Mammary epithelial cell (primary cell): ENCODE measurements around the gene ISCA2.

Experiments
- EZH2 ChIP-seq: IDR thresholded peaks from 2 replicates; pipeline ENCODE4 v1.6.1; 2012; ENCODE audit warnings: low read length, inconsistent platforms, borderline replicate concordance
- TF ChIP-seq, protein P1 (sequence below), 2 donors: IDR thresholded peaks in 1 of 2; conservative IDR thresholded peaks in 1 of 2; 2 replicates each; pipeline ENCODE4 v1.5.1; 2011 to 2012; ENCODE audit warnings: inconsistent platforms in 2 of 2, low read length in 2 of 2, mild to moderate bottlenecking in 2 of 2, control low read depth in 1 of 2, low read depth in 1 of 2; ENCODE audit not compliant: insufficient read depth in 1 of 2; ENCODE audit errors: extremely low read depth in 1 of 2

- TF ChIP-seq, protein P1, sequence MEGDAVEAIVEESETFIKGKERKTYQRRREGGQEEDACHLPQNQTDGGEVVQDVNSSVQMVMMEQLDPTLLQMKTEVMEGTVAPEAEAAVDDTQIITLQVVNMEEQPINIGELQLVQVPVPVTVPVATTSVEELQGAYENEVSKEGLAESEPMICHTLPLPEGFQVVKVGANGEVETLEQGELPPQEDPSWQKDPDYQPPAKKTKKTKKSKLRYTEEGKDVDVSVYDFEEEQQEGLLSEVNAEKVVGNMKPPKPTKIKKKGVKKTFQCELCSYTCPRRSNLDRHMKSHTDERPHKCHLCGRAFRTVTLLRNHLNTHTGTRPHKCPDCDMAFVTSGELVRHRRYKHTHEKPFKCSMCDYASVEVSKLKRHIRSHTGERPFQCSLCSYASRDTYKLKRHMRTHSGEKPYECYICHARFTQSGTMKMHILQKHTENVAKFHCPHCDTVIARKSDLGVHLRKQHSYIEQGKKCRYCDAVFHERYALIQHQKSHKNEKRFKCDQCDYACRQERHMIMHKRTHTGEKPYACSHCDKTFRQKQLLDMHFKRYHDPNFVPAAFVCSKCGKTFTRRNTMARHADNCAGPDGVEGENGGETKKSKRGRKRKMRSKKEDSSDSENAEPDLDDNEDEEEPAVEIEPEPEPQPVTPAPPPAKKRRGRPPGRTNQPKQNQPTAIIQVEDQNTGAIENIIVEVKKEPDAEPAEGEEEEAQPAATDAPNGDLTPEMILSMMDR (conservative IDR thresholded peaks at IDR 0.05 in 1 of 2, IDR thresholded peaks at IDR 0.05 in 1 of 2; ENCODE audit: extremely low read depth in 1 of 2, insufficient read depth in 1 of 2, low read depth in 1 of 2, low read length in 2 of 2), result no peak
- TF ChIP-seq EZH2, result no peak
Observed at GRCh38 chr14:74444866-74445265, 48.7 kb upstream of the ISCA2 start.
